HG03095 (cell line): Measurements from ENCODE around the gene HPS3.
"Not testable (repeated sequence)": the region's sequence is repeated elsewhere in the genome, so short reads cannot be mapped to it uniquely, and the experiment has no call there.

Source experiments
- ATAC-seq: cut with Tn5 transposase; IDR thresholded peaks from one replicate; pipeline ENCODE4 v1.9.1; 2021; ENCODE audit warnings: moderate library complexity; ENCODE audit not compliant: unreplicated experiment

Gene HPS3

GRCh38 chr3:149180057-149180573 lies 50.7 kb downstream of the HPS3 start:
- no peak for ATAC-seq

- no peak for ATAC-seq
Measured at GRCh38 chr3:149181182-149181581, 51.7 kb downstream of the HPS3 start.

GRCh38 chr3:149186219-149186618 lies 56.8 kb downstream of the HPS3 start:
- no peak for ATAC-seq

GRCh38 chr3:149186721-149187120 lies 57.3 kb downstream of the HPS3 start:
- no peak for ATAC-seq

GRCh38 chr3:149188494-149188893 lies 59.1 kb downstream of the HPS3 start:
- ATAC-seq = no peak

- no peak for ATAC-seq
Measured at GRCh38 chr3:149195221-149195620, 65.8 kb downstream of the HPS3 start.

GRCh38 chr3:149196805-149197592 lies 67.6 kb downstream of the HPS3 start:
- ATAC-seq = not testable (repeated sequence)

- no peak for ATAC-seq
Measured at GRCh38 chr3:149197669-149198068, 68.2 kb downstream of the HPS3 start.

- ATAC-seq = no peak
Measured at GRCh38 chr3:149198611-149199010, 69.2 kb downstream of the HPS3 start.

GRCh38 chr3:149199474-149199873 lies 70.0 kb downstream of the HPS3 start:
- ATAC-seq = no peak

GRCh38 chr3:149203758-149204157 lies 74.3 kb downstream of the HPS3 start:
- peak; percentile 99 for ATAC-seq

- no peak for ATAC-seq
Measured at GRCh38 chr3:149204390-149204991, 75.1 kb downstream of the HPS3 start.

- ATAC-seq = no peak
Measured at GRCh38 chr3:149207475-149207874, 78.0 kb downstream of the HPS3 start.

- no peak for ATAC-seq
Measured at GRCh38 chr3:149209431-149209830, 80.0 kb downstream of the HPS3 start.

- ATAC-seq = no peak
Measured at GRCh38 chr3:149212386-149212785, 82.9 kb downstream of the HPS3 start.

- ATAC-seq = no peak
Measured at GRCh38 chr3:149214702-149215101, 85.3 kb downstream of the HPS3 start.

- no peak for ATAC-seq
Measured at GRCh38 chr3:149215515-149215914, 86.1 kb downstream of the HPS3 start.

GRCh38 chr3:149216193-149216869 lies 86.9 kb downstream of the HPS3 start:
- ATAC-seq = no peak

GRCh38 chr3:149217347-149217746 lies 87.9 kb downstream of the HPS3 start:
- no peak for ATAC-seq

GRCh38 chr3:149219380-149220121 lies 90.1 kb downstream of the HPS3 start:
- not testable (repeated sequence) for ATAC-seq
